GM23338 (cell line): Measurements from ENCODE around the gene SLC30A1. TPM values are rescaled to one million over a fixed set of nuclear protein-coding genes. Genes with fewer than 3 reads are reported as not detected.

ENCODE experiments used
- ATAC-seq: fragments of 200-7000 bp; cut with Tn5 transposase; 3 replicates; pipeline ENCODE4 v1.9.1; 2020
- DNase-seq: peaks from one replicate; pipeline ENCODE4 v3.0.0-alpha.2; 2015; ENCODE audit warnings: low spot score
- H2AFZ ChIP-seq: fragments of 200-600 bp; sonication (generic); 2 replicates; pipeline ENCODE4 v1.8.0; 2016; ENCODE audit warnings: antibody characterized with exemption, mild to moderate bottlenecking, moderate library complexity
- H3F3A ChIP-seq: fragments of 200-600 bp; sonication (generic); replicated peaks from 2 replicates; pipeline ENCODE4 v1.8.0; 2017; ENCODE audit warnings: antibody characterized with exemption, mixed run types, low read depth
- H3K27ac ChIP-seq: fragments of 200-600 bp; sonication (generic); 2 replicates; pipeline ENCODE4 v1.6.1; 2016; ENCODE audit warnings: low read depth
- H3K27me3 ChIP-seq: fragments of 200-600 bp; sonication (generic); 2 replicates; pipeline ENCODE4 v1.8.0; 2016; ENCODE audit warnings: mild to moderate bottlenecking, mixed run types, moderate library complexity; ENCODE audit not compliant: insufficient read depth
- H3K36me3 ChIP-seq: fragments of 200-600 bp; sonication (generic); 2 replicates; pipeline ENCODE4 v1.8.0; 2016; ENCODE audit warnings: mild to moderate bottlenecking; ENCODE audit not compliant: insufficient read depth
- H3K4me1 ChIP-seq: fragments of 200-600 bp; sonication (generic); 2 replicates; pipeline ENCODE4 v1.8.0; 2016; ENCODE audit warnings: mild to moderate bottlenecking, moderate library complexity; ENCODE audit not compliant: insufficient read depth
- H3K4me2 ChIP-seq: fragments of 200-600 bp; sonication (generic); 2 replicates; pipeline ENCODE4 v1.7.1; 2017; ENCODE audit warnings: mixed run types
- H3K4me3 ChIP-seq: fragments of 200-600 bp; sonication (generic); 2 replicates; pipeline ENCODE4 v1.6.1; 2016; ENCODE audit warnings: mixed run types
- H3K79me2 ChIP-seq: fragments of 200-600 bp; sonication (generic); replicated peaks from 2 replicates; pipeline ENCODE4 v1.8.0; 2017; ENCODE audit warnings: mild to moderate bottlenecking; ENCODE audit not compliant: insufficient read depth
- H3K9me2 ChIP-seq: fragments of 200-600 bp; sonication (generic); 2 replicates; pipeline ENCODE4 v1.8.0; 2017; ENCODE audit not compliant: insufficient read depth
- H4K20me1 ChIP-seq: fragments of 200-600 bp; sonication (generic); replicated peaks from 2 replicates; pipeline ENCODE4 v1.8.0; 2017; ENCODE audit warnings: mild to moderate bottlenecking; ENCODE audit not compliant: insufficient read depth
- H3K27ac Mint-ChIP-seq: 2 replicates; pipeline ENCODE4 v1.8.0; 2020; ENCODE audit warnings: inconsistent platforms, mild to moderate bottlenecking, moderate library complexity, mixed read lengths
- H3K27me3 Mint-ChIP-seq: 3 replicates; pipeline ENCODE4 v1.8.0; 2022; ENCODE audit warnings: low read depth, mild to moderate bottlenecking, moderate library complexity, mixed read lengths, inconsistent platforms; ENCODE audit not compliant: insufficient read depth, poor library complexity
- H3K36me3 Mint-ChIP-seq: 3 replicates; pipeline ENCODE4 v1.8.0; 2021; ENCODE audit warnings: low read depth, mild to moderate bottlenecking, inconsistent platforms, moderate library complexity, mixed read lengths
- H3K4me1 Mint-ChIP-seq: 3 replicates; pipeline ENCODE4 v1.8.0; 2020; ENCODE audit warnings: mild to moderate bottlenecking, inconsistent platforms, mixed read lengths
- H3K4me3 Mint-ChIP-seq: 3 replicates; pipeline ENCODE4 v1.8.0; 2021; ENCODE audit warnings: moderate library complexity, mild to moderate bottlenecking, inconsistent platforms, mixed read lengths
- H3K9me3 Mint-ChIP-seq: 3 replicates; pipeline ENCODE4 v1.8.0; 2020; ENCODE audit warnings: moderate library complexity, mild to moderate bottlenecking, inconsistent platforms, mixed read lengths
- CREB1 ChIP-seq: fragments of 250-450 bp; sonication (Bioruptor Pico); IDR thresholded peaks from 2 replicates; pipeline ENCODE4 v1.5.0; 2020; ENCODE audit warnings: low read depth, mild to moderate bottlenecking, moderate library complexity
- CTCF ChIP-seq, 2 experiments: fragments of 200-600 bp in 1 of 2; sonication (generic) in 1 of 2; conservative IDR thresholded peaks; 2 replicates each; pipeline versions ENCODE4 v1.5.1 to v1.6.1; 2016 to 2017; ENCODE audit warnings: antibody characterized with exemption in 2 of 2, low read depth in 2 of 2, mild to moderate bottlenecking in 2 of 2, moderate library complexity in 1 of 2
- EZH2phosphoT487 ChIP-seq: fragments of 200-600 bp; sonication (generic); IDR thresholded peaks from one replicate; pipeline ENCODE4 v1.8.1; 2018; ENCODE audit warnings: antibody characterized with exemption; ENCODE audit not compliant: unreplicated experiment
- JUNB ChIP-seq: IDR thresholded peaks from one replicate; pipeline ENCODE4 v1.6.1; 2016; ENCODE audit warnings: antibody characterized with exemption; ENCODE audit not compliant: unreplicated experiment
- POLR2AphosphoS5 ChIP-seq: IDR thresholded peaks from 2 replicates; pipeline ENCODE4 v1.6.1; 2016; ENCODE audit warnings: antibody characterized with exemption, low read depth
- STAT1 ChIP-seq: IDR thresholded peaks from one replicate; pipeline ENCODE4 v1.6.1; 2016; ENCODE audit warnings: antibody characterized with exemption; ENCODE audit not compliant: unreplicated experiment
- ZNF114 ChIP-seq: fragments of 250-450 bp; sonication (Bioruptor Pico); IDR thresholded peaks from 2 replicates; pipeline ENCODE4 v1.5.0; 2020; ENCODE audit warnings: mild to moderate bottlenecking, moderate library complexity
- ZNF331 ChIP-seq: fragments of 250-450 bp; sonication (Bioruptor Pico); IDR thresholded peaks from 2 replicates; pipeline ENCODE4 v1.5.0; 2020; ENCODE audit warnings: low read depth, mild to moderate bottlenecking, moderate library complexity
- polyA plus RNA-seq: library from polyadenylated mRNA; unstranded; fragments of >200 nt; fragmentation: Nextera tagmentation; extraction: Ambion mirVana; gene quantifications from 2 replicates; pipeline ENCODE4 v1.2.1, GENCODE V29; 2016
- total RNA-seq: library from RNA; depleted of rRNA; stranded (reverse); fragments of >200 nt; shearing (Covaris generic); gene quantifications from 2 replicates; pipeline ENCODE4 v1.2.3, GENCODE V29; 2014
- TF ChIP-seq, protein P1 (sequence below): IDR thresholded peaks from one replicate; pipeline ENCODE4 v1.6.1; 2018; ENCODE audit warnings: antibody characterized with exemption; ENCODE audit not compliant: unreplicated experiment
- TF ChIP-seq, protein P2 (sequence below): IDR thresholded peaks from 2 replicates; pipeline ENCODE4 v1.6.1; 2016; ENCODE audit warnings: antibody characterized with exemption

The SLC30A1 gene
- total and polyA plus RNA-seq, 2 experiments from 2014 or later, result 3.3 to 17.7 TPM

- H3K4me3 Mint-ChIP-seq, result no peak overlapping the region
- no peak overlapping the region for H3K4me3 ChIP-seq
- H4K20me1 ChIP-seq, result no peaks in the 10 kb centered on the region
- H3K4me1 ChIP-seq, result peaks cover 8% of the 10 kb centered on the region; the same call in 1 of the 2 replicates
- H3K4me1 Mint-ChIP-seq, result no peaks in the 10 kb centered on the region
- H3K36me3 Mint-ChIP-seq, result no peaks in the 10 kb centered on the region
- H3K27ac Mint-ChIP-seq, result no peak overlapping the region
- ATAC-seq, result no peak
- no peaks in the 10 kb centered on the region for H3K9me3 Mint-ChIP-seq
- no peaks in the 10 kb centered on the region for H3F3A ChIP-seq
- H3K9me2 ChIP-seq, result no peaks in the 10 kb centered on the region
- no peak for DNase-seq
- H2AFZ ChIP-seq, result no peak overlapping the region
- H3K27me3 Mint-ChIP-seq, result peaks cover 4% of the 10 kb centered on the region
- H3K27me3 ChIP-seq, result no peaks in the 10 kb centered on the region
- TF ChIP-seq JUNB (no peak), POLR2AphosphoS5 (no peak), ZNF114 (CRISPR knock-in tag) (no peak), CREB1 (CRISPR knock-in tag) (no peak), CTCF (conservative IDR thresholded peaks at IDR 0.05; ENCODE audit: low read depth in 2 of 2) (no peak), ZNF331 (CRISPR knock-in tag) (no peak), STAT1 (no peak), EZH2phosphoT487 (no peak)
- TF ChIP-seq, protein P1, sequence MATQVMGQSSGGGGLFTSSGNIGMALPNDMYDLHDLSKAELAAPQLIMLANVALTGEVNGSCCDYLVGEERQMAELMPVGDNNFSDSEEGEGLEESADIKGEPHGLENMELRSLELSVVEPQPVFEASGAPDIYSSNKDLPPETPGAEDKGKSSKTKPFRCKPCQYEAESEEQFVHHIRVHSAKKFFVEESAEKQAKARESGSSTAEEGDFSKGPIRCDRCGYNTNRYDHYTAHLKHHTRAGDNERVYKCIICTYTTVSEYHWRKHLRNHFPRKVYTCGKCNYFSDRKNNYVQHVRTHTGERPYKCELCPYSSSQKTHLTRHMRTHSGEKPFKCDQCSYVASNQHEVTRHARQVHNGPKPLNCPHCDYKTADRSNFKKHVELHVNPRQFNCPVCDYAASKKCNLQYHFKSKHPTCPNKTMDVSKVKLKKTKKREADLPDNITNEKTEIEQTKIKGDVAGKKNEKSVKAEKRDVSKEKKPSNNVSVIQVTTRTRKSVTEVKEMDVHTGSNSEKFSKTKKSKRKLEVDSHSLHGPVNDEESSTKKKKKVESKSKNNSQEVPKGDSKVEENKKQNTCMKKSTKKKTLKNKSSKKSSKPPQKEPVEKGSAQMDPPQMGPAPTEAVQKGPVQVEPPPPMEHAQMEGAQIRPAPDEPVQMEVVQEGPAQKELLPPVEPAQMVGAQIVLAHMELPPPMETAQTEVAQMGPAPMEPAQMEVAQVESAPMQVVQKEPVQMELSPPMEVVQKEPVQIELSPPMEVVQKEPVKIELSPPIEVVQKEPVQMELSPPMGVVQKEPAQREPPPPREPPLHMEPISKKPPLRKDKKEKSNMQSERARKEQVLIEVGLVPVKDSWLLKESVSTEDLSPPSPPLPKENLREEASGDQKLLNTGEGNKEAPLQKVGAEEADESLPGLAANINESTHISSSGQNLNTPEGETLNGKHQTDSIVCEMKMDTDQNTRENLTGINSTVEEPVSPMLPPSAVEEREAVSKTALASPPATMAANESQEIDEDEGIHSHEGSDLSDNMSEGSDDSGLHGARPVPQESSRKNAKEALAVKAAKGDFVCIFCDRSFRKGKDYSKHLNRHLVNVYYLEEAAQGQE, result no peak
- TF ChIP-seq, protein P2, sequence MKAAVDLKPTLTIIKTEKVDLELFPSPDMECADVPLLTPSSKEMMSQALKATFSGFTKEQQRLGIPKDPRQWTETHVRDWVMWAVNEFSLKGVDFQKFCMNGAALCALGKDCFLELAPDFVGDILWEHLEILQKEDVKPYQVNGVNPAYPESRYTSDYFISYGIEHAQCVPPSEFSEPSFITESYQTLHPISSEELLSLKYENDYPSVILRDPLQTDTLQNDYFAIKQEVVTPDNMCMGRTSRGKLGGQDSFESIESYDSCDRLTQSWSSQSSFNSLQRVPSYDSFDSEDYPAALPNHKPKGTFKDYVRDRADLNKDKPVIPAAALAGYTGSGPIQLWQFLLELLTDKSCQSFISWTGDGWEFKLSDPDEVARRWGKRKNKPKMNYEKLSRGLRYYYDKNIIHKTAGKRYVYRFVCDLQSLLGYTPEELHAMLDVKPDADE, result no peak
- no peaks in the 10 kb centered on the region for H3K79me2 ChIP-seq
- no peaks in the 10 kb centered on the region for H3K36me3 ChIP-seq
- H3K4me2 ChIP-seq, result no peak overlapping the region
- H3K27ac ChIP-seq, result no peak overlapping the region
Observed at GRCh38 chr1:211553549-211553948, 25.4 kb downstream of the SLC30A1 start.
